Measurements from ENCODE around the gene NEGR1. TPM values are rescaled to one million over a fixed set of nuclear protein-coding genes. Genes with fewer than 3 reads are reported as not detected.

NEGR1 gene
- total RNA-seq, 1 donor from 2014 or later: 0.26 TPM

DNA sequence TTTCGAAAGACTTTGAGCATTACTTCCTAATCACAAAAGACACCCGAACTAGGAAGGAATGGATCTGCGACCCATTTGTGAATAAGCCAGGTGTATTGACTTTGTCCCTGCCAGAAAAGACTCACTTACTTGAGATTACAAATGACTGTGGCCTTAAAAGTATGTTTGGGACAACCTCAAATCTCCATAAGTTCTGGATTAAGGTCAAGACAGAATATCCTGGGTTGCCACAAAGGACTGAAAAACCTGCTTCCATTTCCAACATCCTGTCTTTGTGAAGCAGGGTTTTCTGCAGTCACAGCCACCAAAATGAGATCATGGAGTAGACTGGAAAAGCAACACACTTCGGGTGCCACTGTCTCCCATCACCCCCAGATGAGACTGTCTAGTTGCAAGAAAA, 664.1 kb downstream of the NEGR1 start:
- Histone ChIP-seq H3K27me3 (ENCODE audit: control insufficient read depth, insufficient read depth, low read length) (no peaks in the 10 kb centered on the region), H3K36me3 (ENCODE audit: control insufficient read depth, insufficient read depth, low read length) (no peaks in the 10 kb centered on the region), H3K4me3 (ENCODE audit: low read depth, low read length) (no peak overlapping the region)
- TF ChIP-seq, protein P1, sequence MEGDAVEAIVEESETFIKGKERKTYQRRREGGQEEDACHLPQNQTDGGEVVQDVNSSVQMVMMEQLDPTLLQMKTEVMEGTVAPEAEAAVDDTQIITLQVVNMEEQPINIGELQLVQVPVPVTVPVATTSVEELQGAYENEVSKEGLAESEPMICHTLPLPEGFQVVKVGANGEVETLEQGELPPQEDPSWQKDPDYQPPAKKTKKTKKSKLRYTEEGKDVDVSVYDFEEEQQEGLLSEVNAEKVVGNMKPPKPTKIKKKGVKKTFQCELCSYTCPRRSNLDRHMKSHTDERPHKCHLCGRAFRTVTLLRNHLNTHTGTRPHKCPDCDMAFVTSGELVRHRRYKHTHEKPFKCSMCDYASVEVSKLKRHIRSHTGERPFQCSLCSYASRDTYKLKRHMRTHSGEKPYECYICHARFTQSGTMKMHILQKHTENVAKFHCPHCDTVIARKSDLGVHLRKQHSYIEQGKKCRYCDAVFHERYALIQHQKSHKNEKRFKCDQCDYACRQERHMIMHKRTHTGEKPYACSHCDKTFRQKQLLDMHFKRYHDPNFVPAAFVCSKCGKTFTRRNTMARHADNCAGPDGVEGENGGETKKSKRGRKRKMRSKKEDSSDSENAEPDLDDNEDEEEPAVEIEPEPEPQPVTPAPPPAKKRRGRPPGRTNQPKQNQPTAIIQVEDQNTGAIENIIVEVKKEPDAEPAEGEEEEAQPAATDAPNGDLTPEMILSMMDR (IDR thresholded peaks at IDR 0.05; ENCODE audit: insufficient read depth, low read length, severe bottlenecking): no peak
- no peak for DNase-seq (ENCODE audit: low read depth)
- no peak for FAIRE-seq

GRCh38 chr1:71610476-71610875, 671.9 kb downstream of the NEGR1 start:
- TF ChIP-seq, protein P1 (IDR thresholded peaks at IDR 0.05; ENCODE audit: insufficient read depth, low read length, severe bottlenecking): no peak
- DNase-seq (ENCODE audit: low read depth) (no peak), FAIRE-seq (no peak)
- H3K4me3 ChIP-seq (ENCODE audit: low read depth, low read length): no peak overlapping the region
- no peaks in the 10 kb centered on the region for H3K27me3 ChIP-seq (ENCODE audit: control insufficient read depth, insufficient read depth, low read length)
- H3K36me3 ChIP-seq (ENCODE audit: control insufficient read depth, insufficient read depth, low read length): no peaks in the 10 kb centered on the region

DNA sequence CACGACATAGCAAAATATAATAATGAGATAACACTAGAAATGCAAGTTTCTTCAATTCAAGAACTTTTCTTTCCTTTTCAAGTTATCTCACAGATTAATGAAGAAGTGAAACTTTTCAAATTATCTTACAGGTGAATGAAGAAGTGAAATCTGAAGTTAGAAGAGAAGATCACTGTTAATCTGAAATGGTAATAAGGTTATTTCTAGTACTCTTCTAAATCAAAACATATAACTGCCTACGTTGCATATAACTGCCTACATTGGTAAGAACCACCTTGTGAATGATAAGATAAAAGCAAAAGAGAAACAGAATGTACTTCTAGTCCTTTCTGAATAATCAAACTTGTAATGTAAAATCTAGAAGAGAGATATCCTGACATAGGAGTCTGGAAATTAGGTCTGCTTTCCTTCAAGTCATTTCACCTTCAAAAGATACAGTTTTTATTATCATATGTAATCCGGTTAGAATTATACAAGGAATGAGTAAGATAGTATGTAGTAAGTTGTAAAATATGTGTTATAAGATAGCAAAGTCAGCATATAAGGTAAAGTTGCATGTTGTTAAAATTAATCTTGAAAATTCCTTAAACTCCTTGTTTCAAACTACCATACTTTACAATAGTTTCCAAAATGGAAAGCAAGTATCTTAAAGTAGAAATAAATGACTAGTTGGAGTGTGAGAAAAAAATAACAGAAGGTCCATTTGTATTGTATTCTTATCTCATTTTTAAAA, 679.1 kb downstream of the NEGR1 start:
- TF ChIP-seq, protein P1 (IDR thresholded peaks at IDR 0.05; ENCODE audit: insufficient read depth, low read length, severe bottlenecking): no peak
- no peak for DNase-seq (ENCODE audit: low read depth)
- Histone ChIP-seq H3K4me3 (ENCODE audit: low read depth, low read length) (no peak overlapping the region), H3K36me3 (ENCODE audit: control insufficient read depth, insufficient read depth, low read length) (no peaks in the 10 kb centered on the region), H3K27me3 (ENCODE audit: control insufficient read depth, insufficient read depth, low read length) (no peaks in the 10 kb centered on the region)
- no peak for FAIRE-seq

- DNase-seq (ENCODE audit: low read depth) (no peak), FAIRE-seq (no peak)
- Histone ChIP-seq H3K4me3 (ENCODE audit: low read depth, low read length) (no peak overlapping the region), H3K27me3 (ENCODE audit: control insufficient read depth, insufficient read depth, low read length) (no peaks in the 10 kb centered on the region), H3K36me3 (ENCODE audit: control insufficient read depth, insufficient read depth, low read length) (no peaks in the 10 kb centered on the region)
- TF ChIP-seq, protein P1 (IDR thresholded peaks at IDR 0.05; ENCODE audit: insufficient read depth, low read length, severe bottlenecking): no peak
Observed at GRCh38 chr1:71600023-71600422, 682.3 kb downstream of the NEGR1 start.

DNA sequence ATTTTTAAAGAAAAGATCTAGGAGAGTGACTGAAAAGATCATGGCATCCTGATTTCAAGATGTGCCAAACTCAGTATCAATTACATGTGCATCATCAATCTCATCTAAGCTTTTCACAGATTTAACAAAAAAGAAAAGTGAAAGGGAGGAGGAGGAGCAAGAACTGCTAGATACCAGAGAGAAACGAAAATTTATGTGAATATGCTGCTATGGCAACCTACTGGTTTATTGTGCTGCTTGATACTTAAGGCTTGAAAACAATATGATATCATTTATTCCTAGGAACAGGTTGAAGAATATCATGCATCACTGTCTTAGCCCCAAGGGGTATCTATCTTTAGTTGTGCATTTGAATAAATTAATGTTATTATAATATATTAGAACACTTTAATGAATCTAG, 683.0 kb downstream of the NEGR1 start:
- no peaks in the 10 kb centered on the region for H3K36me3 ChIP-seq (ENCODE audit: control insufficient read depth, insufficient read depth, low read length)
- DNase-seq (ENCODE audit: low read depth) (no peak), FAIRE-seq (no peak)
- TF ChIP-seq, protein P1 (IDR thresholded peaks at IDR 0.05; ENCODE audit: insufficient read depth, low read length, severe bottlenecking): no peak
- no peak overlapping the region for H3K4me3 ChIP-seq (ENCODE audit: low read depth, low read length)
- H3K27me3 ChIP-seq (ENCODE audit: control insufficient read depth, insufficient read depth, low read length): no peaks in the 10 kb centered on the region

DNA sequence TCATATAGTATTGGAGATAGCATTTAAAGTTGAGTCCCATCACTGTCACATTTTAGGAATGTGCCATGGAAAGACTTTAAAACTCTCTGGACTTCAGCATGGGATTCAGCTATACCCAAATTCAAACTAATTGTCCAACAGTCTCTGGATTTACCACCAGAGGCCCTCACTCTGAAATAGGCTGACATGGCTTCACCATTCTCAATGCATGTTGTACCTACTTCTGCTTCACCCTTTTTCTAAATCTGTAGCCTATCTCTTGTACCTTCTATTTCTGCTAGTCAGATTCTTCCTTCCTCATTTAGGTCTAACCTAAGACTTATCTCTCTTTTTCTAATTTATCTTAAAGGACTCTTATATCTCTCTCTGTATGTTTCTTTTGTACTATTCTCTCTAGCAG, 688.8 kb downstream of the NEGR1 start:
- no peak overlapping the region for H3K4me3 ChIP-seq (ENCODE audit: low read depth, low read length)
- peak; percentile 9 for DNase-seq (ENCODE audit: low read depth)
- TF ChIP-seq, protein P1 (IDR thresholded peaks at IDR 0.05; ENCODE audit: insufficient read depth, low read length, severe bottlenecking): peak; percentile 7
- FAIRE-seq: peak; percentile 13
- no peaks in the 10 kb centered on the region for H3K27me3 ChIP-seq (ENCODE audit: control insufficient read depth, insufficient read depth, low read length)
- H3K36me3 ChIP-seq (ENCODE audit: control insufficient read depth, insufficient read depth, low read length): no peaks in the 10 kb centered on the region
